ENCODE data around the gene EHBP1.

GRCh38 chr2:62884514-62884913 lies 179.0 kb downstream of the EHBP1 start:
- no peak for TF ChIP-seq EP300 (IDR thresholded peaks at IDR 0.05)
- TF ChIP-seq CTCF (IDR thresholded peaks at IDR 0.05) = no peak
- no peak for TF ChIP-seq POLR2AphosphoS5 (IDR thresholded peaks at IDR 0.05)
- no peak for TF ChIP-seq POLR2A (IDR thresholded peaks at IDR 0.05)

Data from upper lobe of left lung (tissue), 4 donors.